GM08714 (cell line): ENCODE results near the gene GPR183.

ENCODE experiments used
- H3K4me3 ChIP-seq: fragments of 200-500 bp; sonication (Bioruptor generic); 2 replicates; pipeline ENCODE4 v1.5.1; 2014; ENCODE audit warnings: mild to moderate bottlenecking, low read length, inconsistent platforms
- ZNF274 ChIP-seq: IDR thresholded peaks from 2 replicates; pipeline ENCODE4 v1.6.1; 2012; ENCODE audit warnings: mild to moderate bottlenecking, low read depth, low read length

The GPR183 gene

GRCh38 chr13:99327761-99328160 lies 20.6 kb upstream of the GPR183 start:
- no peak for TF ChIP-seq ZNF274
- H3K4me3 ChIP-seq = no peak overlapping the region

- no peak for TF ChIP-seq ZNF274
- H3K4me3 ChIP-seq = no peak overlapping the region
These were observed 19.9 kb upstream of the GPR183 start for GRCh38 chr13:99327126-99327525.

- no peak for TF ChIP-seq ZNF274
- no peak overlapping the region for H3K4me3 ChIP-seq
These were observed 18.8 kb upstream of the GPR183 start for GRCh38 chr13:99326012-99326411.

- no peak for TF ChIP-seq ZNF274
- no peak overlapping the region; the same call in 1 of the 2 replicates for H3K4me3 ChIP-seq
These were observed 16.3 kb upstream of the GPR183 start for GRCh38 chr13:99323488-99323887.

- TF ChIP-seq ZNF274 = no peak
- peak overlapping the region; percentile 30; the same call in 1 of the 2 replicates for H3K4me3 ChIP-seq
These were observed 15.3 kb upstream of the GPR183 start for GRCh38 chr13:99322297-99323103.

- no peak for TF ChIP-seq ZNF274
- no peak overlapping the region; the same call in 1 of the 2 replicates for H3K4me3 ChIP-seq
These were observed 14.5 kb upstream of the GPR183 start for GRCh38 chr13:99321709-99322108.

- H3K4me3 ChIP-seq = no peak overlapping the region
- TF ChIP-seq ZNF274 = no peak
These were observed 13.7 kb upstream of the GPR183 start for GRCh38 chr13:99320693-99321481.

GRCh38 chr13:99316657-99317256 lies 9.6 kb upstream of the GPR183 start:
- no peak overlapping the region for H3K4me3 ChIP-seq
- TF ChIP-seq ZNF274 = no peak

GRCh38 chr13:99316224-99316623 lies 9.0 kb upstream of the GPR183 start:
- no peak overlapping the region for H3K4me3 ChIP-seq
- no peak for TF ChIP-seq ZNF274

GRCh38 chr13:99315186-99315585 lies 8.0 kb upstream of the GPR183 start:
- no peak overlapping the region for H3K4me3 ChIP-seq
- TF ChIP-seq ZNF274 = no peak

GRCh38 chr13:99314640-99315176 lies 7.5 kb upstream of the GPR183 start:
- TF ChIP-seq ZNF274 = no peak
- H3K4me3 ChIP-seq = no peak overlapping the region

- no peak for TF ChIP-seq ZNF274
- no peak overlapping the region for H3K4me3 ChIP-seq
These were observed 6.7 kb upstream of the GPR183 start for GRCh38 chr13:99313941-99314340.

- H3K4me3 ChIP-seq = no peak overlapping the region
- TF ChIP-seq ZNF274 = no peak
These were observed 6.3 kb upstream of the GPR183 start for GRCh38 chr13:99313501-99313900.

- no peak overlapping the region; the same call in 1 of the 2 replicates for H3K4me3 ChIP-seq
- no peak for TF ChIP-seq ZNF274
These were observed 5.3 kb upstream of the GPR183 start for GRCh38 chr13:99312493-99312883.

- H3K4me3 ChIP-seq = no peak overlapping the region; the same call in 1 of the 2 replicates
- TF ChIP-seq ZNF274 = no peak
These were observed 4.7 kb upstream of the GPR183 start for GRCh38 chr13:99311748-99312492.
